Measurements from ENCODE around the gene UNC45A. TPM values are rescaled to one million over a fixed set of nuclear protein-coding genes. Genes with fewer than 3 reads are reported as not detected.
A peak's percentile ranks its signal among the peaks of the same experiment; 100 is the strongest.

Gene UNC45A
- total RNA-seq, 1 experiment from 2014 or later, result 63.1 TPM

GRCh38 chr15:90979582-90979981 is 44.5 kb downstream of the UNC45A start:
- no TSS peak for BruUV-seq (replicated peaks)
- no peaks in the 10 kb centered on the region for H3K9me3 Mint-ChIP-seq (ENCODE audit: unreplicated experiment)
- peaks cover 53% of the 10 kb centered on the region for H3K36me3 Mint-ChIP-seq (ENCODE audit: insufficient read depth, unreplicated experiment)
- no peak overlapping the region for H3K4me3 Mint-ChIP-seq (ENCODE audit: unreplicated experiment)
- POLR2A ChIA-PET, result interaction anchor here (1.0 to 2.1 kb wide), 4 partner anchors 8 to 42 kb away, joined by 3 to 7 read pairs (median 5); partner anchors contain the start of gene VPS33B
- CTCF ChIA-PET, result interaction anchor here (0.6 to 7.8 kb wide), 8 partner anchors 22 to 686 kb away, joined by 3 to 74 read pairs (median 4); partner anchors contain the start of gene RCCD1
- intact Hi-C loops (cut with micrococcal nuclease), result no loop called here
- no peak for TF ChIP-seq CTCF (IDR thresholded peaks at IDR 0.05; ENCODE audit: unreplicated experiment)
- H3K27ac Mint-ChIP-seq (ENCODE audit: low read depth, unreplicated experiment), result peak overlapping the region; percentile 61
- DNase-seq (ENCODE audit: unreplicated experiment), result no peak
- H3K4me1 Mint-ChIP-seq (ENCODE audit: insufficient read depth, unreplicated experiment), result peaks cover 5% of the 10 kb centered on the region
- H3K27me3 Mint-ChIP-seq (ENCODE audit: insufficient read depth, unreplicated experiment), result no peaks in the 10 kb centered on the region

GRCh38 chr15:90981681-90982080 is 46.6 kb downstream of the UNC45A start:
- Mint-ChIP-seq H3K27me3 (ENCODE audit: insufficient read depth, unreplicated experiment) (no peaks in the 10 kb centered on the region), H3K36me3 (ENCODE audit: insufficient read depth, unreplicated experiment) (peaks cover 46% of the 10 kb centered on the region), H3K9me3 (ENCODE audit: unreplicated experiment) (no peaks in the 10 kb centered on the region), H3K4me1 (ENCODE audit: insufficient read depth, unreplicated experiment) (peaks cover 5% of the 10 kb centered on the region), H3K4me3 (ENCODE audit: unreplicated experiment) (no peak overlapping the region), H3K27ac (ENCODE audit: low read depth, unreplicated experiment) (no peak overlapping the region)
- POLR2A ChIA-PET, result interaction anchor here (1.0 to 1.7 kb wide), 2 partner anchors 27 to 47 kb away, joined by 3 to 6 read pairs; partner anchors contain the start of genes RCCD1 and UNC45A
- intact Hi-C loops (cut with micrococcal nuclease), result no loop called here
- BruUV-seq (replicated peaks), result no TSS peak
- CTCF ChIA-PET, result interaction anchor here (0.5 to 7.8 kb wide), 4 partner anchors 13 to 47 kb away, joined by 3 to 74 read pairs (median 4); partner anchors contain the start of gene RCCD1
- no peak for DNase-seq (ENCODE audit: unreplicated experiment)
- no peak for TF ChIP-seq CTCF (IDR thresholded peaks at IDR 0.05; ENCODE audit: unreplicated experiment)

- H3K27ac Mint-ChIP-seq (ENCODE audit: low read depth, unreplicated experiment), result peak overlapping the region; percentile 53
- no peaks in the 10 kb centered on the region for H3K27me3 Mint-ChIP-seq (ENCODE audit: insufficient read depth, unreplicated experiment)
- H3K9me3 Mint-ChIP-seq (ENCODE audit: unreplicated experiment), result no peaks in the 10 kb centered on the region
- intact Hi-C loops (cut with micrococcal nuclease), result no loop called here
- ChIA-PET CTCF (interaction anchor here (1.5 to 7.8 kb wide), 3 partner anchors 24 to 51 kb away, joined by 6 to 74 read pairs (median 7); partner anchors contain the start of gene RCCD1), POLR2A (interaction anchor here (1.2 to 5.0 kb wide), 4 partner anchors 12 to 109 kb away, joined by 3 to 37 read pairs (median 5); partner anchors contain the start of genes PRC1 and RCCD1)
- TF ChIP-seq CTCF (IDR thresholded peaks at IDR 0.05; ENCODE audit: unreplicated experiment), result no peak
- H3K4me1 Mint-ChIP-seq (ENCODE audit: insufficient read depth, unreplicated experiment), result peaks cover 5% of the 10 kb centered on the region
- peaks cover 46% of the 10 kb centered on the region for H3K36me3 Mint-ChIP-seq (ENCODE audit: insufficient read depth, unreplicated experiment)
- DNase-seq (ENCODE audit: unreplicated experiment), result peak; percentile 44
- no peak overlapping the region for H3K4me3 Mint-ChIP-seq (ENCODE audit: unreplicated experiment)
- BruUV-seq (replicated peaks), result no TSS peak
These were observed 47.0 kb downstream of the UNC45A start for GRCh38 chr15:90982135-90982534.

- POLR2A ChIA-PET, result interaction anchor here (0.7 to 5.0 kb wide), 10 partner anchors 7 to 55 kb away, joined by 3 to 37 read pairs (median 4); partner anchors contain the start of genes HDDC3, PRC1, RCCD1 and UNC45A
- Mint-ChIP-seq H3K36me3 (ENCODE audit: insufficient read depth, unreplicated experiment) (peaks cover 21% of the 10 kb centered on the region), H3K4me1 (ENCODE audit: insufficient read depth, unreplicated experiment) (peaks cover 22% of the 10 kb centered on the region), H3K27ac (ENCODE audit: low read depth, unreplicated experiment) (peak overlapping the region; percentile 98), H3K9me3 (ENCODE audit: unreplicated experiment) (no peaks in the 10 kb centered on the region), H3K27me3 (ENCODE audit: insufficient read depth, unreplicated experiment) (no peaks in the 10 kb centered on the region), H3K4me3 (ENCODE audit: unreplicated experiment) (peak overlapping the region; percentile 58)
- intact Hi-C loops (cut with micrococcal nuclease), result no loop called here
- BruUV-seq (replicated peaks), result no TSS peak
- CTCF ChIA-PET, result interaction anchor here (0.7 to 7.1 kb wide), 7 partner anchors 10 to 1882 kb away, joined by 3 to 65 read pairs (median 4); no protein-coding TSS in a partner anchor
- DNase-seq (ENCODE audit: unreplicated experiment), result no peak
- TF ChIP-seq CTCF (IDR thresholded peaks at IDR 0.05; ENCODE audit: unreplicated experiment), result no peak
These were observed 51.9 kb downstream of the UNC45A start for GRCh38 chr15:90986790-90987507.
